HG02840 (cell line): ENCODE results near the gene TRAK2.
"Not testable (repeated sequence)": the region's sequence is repeated elsewhere in the genome, so short reads cannot be mapped to it uniquely, and the experiment has no call there.

Source experiments
- ATAC-seq: cut with Tn5 transposase; IDR thresholded peaks from one replicate; pipeline ENCODE4 v1.9.1; 2021; ENCODE audit warnings: mild to moderate bottlenecking, moderate library complexity, moderate number of reproducible peaks; ENCODE audit not compliant: unreplicated experiment, low FRiP score

Gene TRAK2

DNA sequence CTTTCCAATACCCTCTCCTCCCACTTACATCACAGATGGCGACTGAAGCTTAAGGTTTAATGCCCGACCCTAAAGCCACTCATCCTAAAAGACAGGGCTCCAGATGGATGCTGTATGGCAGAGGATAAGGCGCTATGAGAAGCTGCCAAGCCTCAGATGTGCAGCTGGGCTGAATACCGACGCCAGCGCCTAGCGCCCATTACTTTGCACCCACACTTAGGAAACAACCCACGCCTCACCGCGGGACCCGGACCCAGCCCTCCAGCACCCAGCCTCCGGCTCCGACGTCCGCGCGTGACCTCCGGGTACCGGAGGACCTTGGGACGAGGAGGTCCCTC is 335 bp downstream of the TRAK2 start:
- ATAC-seq = peak; percentile 30

DNA sequence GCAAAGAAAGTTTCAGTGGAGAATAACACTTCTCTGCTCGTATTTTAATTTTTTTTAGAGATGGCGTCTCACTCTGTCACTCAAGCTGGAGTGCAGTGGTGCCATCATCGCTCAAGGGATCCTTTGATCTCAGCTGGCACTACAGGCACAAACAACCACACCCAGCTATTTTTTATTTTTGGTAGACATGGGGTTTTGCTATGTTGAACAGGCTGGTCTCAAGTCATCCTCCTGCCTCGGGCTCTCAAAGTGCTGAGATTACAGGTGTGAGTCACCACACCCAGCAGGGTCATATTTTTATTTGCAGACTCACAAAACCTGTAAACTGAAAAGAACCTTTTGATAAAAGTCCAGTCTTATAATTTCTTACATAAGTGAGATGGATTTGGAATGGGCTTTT is 2.6 kb downstream of the TRAK2 start:
- no peak for ATAC-seq

DNA sequence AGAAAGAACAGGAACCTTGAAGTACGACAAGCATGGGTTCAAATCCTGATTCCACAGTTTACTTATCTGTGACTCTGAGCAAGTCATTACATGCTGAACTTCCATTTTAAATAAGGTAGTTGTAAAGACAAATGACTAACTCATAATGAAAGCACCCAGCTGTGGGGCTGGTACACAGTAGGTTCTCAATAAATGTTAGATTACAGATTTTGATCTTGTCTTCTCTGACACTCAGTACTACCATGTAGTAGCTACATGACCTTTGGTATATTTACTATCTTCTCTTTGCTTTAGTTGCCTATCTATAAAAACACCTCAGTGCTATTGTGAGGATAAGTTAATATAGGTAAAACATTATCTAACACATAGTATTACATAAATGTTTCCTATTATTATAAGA is 3.2 kb downstream of the TRAK2 start:
- no peak for ATAC-seq

DNA sequence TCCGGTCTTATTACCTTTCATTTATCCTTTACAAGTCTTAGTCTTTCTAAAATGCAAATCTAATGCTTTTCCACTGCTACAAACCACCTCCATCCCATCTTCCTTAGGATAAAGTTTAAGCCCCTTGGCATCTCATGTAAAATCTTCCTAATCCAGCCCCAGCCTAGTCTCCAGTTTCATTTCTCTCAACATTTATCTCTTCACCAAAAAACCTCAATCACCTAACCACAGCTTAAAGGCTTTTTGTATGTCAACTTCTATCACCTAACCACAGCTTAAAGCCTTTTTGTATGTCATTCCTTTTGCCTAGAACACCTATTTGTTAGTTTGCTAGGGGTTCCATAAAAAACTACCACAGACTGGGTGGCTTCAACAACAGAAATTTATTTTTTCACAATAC is 4.2 kb downstream of the TRAK2 start:
- no peak for ATAC-seq

DNA sequence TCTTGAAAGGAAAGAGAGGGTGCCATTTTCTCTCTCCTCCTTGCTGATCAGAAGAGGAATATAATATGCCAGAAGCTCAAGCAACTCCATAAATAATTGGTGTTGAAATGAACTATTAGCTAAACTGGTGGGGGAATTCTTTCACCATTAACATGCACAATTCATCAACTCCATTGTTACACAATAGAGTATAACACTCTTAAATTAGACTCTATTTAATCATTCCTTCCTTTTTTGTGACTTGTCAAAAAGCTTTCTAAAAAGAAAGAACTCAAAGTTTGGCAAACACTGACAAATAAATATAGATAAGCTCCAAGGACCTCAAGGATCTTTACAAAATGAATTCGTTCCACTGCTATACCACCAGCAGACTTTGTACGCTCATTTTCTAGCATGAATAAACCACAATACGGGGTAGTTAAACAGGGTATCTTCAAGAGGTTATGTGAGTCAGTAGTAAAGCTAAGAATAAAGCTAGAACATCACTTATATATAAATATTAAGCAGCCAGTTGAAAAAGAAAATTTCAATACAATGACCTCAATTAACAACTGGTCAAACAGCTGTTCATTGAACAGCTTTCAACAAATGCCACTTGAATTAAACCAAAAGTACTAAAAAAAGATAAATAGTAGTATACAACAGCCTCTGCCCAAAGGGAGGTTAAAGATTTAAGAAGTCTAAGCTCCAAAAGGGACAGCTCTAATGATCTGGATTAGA is 6.4 kb downstream of the TRAK2 start:
- no peak for ATAC-seq

DNA sequence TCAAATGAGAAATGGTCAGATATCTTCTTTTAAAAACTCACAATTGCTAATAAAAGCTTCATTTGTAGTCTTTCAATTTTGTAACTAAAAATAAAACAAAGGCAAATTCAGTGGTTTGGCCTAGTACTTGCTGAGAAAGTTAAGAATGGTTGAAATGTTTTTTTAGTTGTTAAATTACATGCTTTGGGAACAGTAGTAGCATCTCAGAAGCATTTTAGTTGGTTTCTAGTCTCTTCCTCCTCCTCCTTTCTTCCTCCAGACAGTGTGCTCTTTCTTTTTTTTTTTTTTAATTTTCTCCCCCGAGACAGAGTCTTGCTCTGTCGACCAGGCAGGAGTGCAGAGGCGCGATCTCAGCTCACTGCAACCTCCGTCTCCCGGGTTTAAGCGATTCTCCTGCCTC is 9.8 kb downstream of the TRAK2 start:
- no peak for ATAC-seq

DNA sequence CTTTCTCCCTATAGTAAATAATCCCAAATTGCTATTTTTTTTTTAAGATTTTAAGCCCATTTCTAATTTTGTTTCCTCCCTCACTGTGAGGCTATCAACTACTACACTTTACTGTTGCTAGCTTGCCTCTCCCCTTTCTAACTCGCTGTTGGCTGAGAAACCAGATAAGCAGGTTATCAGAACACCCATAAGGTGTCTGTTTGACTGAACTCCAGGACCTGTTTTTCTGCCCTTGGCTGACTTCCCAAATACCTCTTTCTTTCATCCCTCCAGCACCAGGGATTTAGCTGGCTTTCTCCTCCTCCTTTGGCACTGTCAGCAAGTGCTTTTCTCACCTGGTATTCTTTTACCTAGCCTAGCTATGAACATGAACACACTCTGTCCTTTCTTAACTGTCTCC is 11.1 kb downstream of the TRAK2 start:
- ATAC-seq = no peak

DNA sequence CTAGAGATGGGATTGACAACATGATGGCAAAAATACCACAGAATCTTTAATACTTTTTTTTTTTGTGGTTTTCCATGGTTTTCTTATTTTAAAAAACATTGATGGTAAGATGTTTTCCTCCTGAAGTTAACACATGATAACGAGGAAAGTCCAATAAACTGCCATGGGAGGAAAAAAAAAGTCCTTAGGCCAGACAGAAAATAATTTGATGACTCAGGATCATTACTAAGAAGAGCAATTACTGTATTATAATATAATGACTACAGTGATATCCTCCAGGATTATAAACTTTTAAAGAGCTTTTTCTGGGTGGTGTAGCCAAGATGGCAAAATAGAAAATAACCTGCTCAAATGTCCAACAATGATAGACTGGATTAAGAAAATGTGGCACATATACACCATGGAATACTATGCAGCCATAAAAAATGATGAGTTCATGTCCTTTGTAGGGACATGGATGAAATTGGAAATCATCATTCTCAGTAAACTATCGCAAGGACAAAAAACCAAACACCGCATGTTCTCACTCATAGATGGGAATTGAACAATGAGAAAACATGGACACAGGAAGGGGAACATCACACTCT is 11.8 kb downstream of the TRAK2 start:
- ATAC-seq = not testable (repeated sequence)

DNA sequence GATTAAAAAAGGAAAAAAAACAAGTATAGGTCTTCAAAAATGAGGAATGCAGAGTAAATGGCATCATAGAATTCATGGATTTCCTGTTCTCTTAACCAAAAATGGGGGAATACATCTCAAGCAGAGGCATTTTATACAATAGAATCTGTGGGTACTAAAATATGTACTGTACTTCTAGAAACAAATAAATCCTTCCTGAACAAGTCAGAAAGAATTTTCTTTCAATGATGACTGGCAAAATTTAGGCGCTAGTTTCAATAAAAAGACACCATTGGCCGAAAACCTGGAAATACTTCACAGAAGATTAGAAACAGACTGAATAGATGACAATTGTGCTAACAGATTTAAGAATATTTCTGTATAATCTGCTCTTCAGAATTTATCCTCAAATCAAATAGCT is 15.1 kb downstream of the TRAK2 start:
- no peak for ATAC-seq

DNA sequence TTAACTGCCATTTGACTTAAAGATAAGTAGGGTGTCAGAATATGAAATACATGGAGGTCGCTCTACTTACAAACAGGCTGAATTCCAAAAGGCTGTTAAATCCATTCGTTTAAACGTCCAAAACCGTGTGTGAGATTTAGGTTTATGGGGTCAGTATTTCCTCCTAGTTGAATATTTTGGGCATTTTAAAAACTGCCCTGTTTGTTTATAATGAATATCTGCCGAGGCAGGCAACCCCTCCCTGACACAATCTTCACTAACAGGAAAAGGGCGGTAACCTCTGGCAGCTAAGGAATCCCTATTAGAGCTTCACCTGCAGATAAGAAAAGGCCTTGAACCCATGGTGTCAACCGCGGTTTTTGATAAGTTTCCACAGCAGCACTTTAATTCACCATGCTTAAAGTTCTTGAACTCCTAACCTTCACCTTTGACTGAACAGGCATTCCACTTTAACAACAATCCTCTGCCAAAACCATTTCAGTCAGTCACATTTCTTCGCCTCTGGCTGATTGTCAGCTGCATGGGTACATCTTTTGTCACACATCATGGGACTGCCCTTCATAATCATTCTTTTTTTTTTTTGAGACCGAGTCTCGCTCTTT is 17.8 kb downstream of the TRAK2 start:
- ATAC-seq = no peak

DNA sequence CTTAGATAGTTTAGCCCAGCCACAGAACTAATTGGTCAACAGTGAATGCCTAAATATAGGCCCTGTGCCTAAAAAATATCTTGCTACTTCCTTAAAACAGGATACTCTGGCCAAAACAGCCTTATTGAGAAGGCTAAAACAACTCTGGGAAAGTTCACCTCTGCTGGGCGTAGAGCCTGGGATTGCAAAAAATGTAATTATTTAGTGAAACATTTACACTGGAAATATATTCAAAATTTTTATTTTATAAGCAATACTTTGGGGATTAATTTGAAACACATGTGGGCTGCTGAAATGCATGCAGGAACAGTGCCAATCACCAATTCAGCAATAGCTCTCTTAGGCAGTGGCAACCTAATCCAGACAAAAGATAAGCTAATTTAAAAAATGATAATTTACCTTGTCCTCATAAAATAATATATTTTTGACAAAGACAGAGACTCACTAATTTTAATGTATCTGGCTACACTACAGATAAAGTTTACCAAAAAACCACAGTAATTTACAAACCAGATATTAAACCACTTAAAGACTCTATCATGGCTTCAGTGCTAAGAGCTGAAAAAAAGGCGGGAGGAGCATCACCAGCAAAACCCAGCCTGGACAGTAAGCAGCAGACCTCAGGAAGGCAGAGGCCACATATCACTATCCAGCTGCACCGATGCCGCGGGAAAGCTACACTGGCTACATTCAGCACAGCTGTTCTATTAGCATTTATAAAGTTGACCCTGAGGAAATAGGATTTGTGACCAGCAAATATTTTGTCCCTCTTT is 18.5 kb downstream of the TRAK2 start:
- ATAC-seq = no peak

DNA sequence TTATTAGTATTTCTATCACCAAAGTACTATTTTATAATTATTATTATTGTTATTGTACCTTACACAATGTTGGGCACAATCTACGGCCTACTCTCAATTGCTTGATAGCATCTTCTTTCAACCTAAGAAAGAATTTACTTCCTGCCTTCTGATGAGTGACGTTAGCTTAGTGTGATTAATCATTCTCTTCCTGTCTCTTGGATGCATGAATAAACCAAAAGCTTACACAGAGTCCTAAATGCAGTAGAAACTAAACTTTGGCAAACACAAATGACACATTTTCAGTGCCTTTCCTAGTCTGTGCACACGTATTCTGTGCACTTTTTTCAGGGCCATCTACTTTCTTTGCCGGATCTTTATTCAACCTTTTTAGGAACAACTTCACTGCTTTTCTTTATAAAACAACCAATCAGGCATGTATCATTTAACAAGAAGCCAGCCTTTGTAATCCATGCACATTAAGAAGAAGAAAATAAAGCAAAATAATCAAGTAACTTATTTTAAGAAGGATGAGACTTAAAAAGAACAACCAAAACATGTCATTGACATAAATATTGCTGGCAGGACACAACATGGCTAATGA is 19.1 kb downstream of the TRAK2 start:
- no peak for ATAC-seq

DNA sequence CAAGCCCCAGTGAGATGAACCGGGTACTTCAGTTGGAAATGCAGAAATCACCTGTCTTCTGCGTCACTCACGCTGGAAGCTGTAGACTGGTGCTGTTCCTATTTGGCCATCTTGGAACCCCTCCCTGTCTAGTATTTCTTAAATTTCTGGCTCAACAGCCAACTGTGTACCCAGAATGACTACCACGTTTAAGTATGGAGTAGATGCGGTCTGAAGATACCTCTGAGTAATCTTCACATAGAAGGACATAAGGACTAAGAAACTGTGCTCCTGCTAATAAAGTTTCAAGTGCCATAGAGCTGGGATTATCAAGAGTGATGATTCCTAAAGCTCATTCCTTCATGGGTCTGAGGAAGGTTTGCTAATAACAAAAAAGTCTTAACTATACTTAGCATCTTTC is 20.4 kb downstream of the TRAK2 start:
- ATAC-seq = no peak

DNA sequence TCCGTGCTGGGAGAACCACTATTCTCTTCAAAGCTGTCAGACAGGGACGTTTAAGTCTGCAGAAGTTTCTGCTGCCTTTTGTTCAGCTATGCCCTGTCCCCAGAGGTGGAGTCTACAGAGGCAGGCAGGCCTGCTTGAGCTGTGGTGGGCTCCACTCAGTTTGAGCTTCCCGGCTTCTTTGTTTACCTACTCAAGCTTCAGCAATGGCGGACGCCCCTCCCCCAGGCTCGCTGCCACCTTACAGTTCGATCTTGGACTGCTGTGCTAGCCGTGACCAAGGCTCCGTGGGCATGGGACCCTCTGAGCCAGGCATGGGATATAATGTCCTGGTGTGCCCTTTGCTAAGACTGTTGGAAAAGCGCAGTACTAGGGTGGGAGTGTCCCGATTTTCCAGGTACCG is 20.9 kb downstream of the TRAK2 start:
- ATAC-seq = not testable (repeated sequence)

DNA sequence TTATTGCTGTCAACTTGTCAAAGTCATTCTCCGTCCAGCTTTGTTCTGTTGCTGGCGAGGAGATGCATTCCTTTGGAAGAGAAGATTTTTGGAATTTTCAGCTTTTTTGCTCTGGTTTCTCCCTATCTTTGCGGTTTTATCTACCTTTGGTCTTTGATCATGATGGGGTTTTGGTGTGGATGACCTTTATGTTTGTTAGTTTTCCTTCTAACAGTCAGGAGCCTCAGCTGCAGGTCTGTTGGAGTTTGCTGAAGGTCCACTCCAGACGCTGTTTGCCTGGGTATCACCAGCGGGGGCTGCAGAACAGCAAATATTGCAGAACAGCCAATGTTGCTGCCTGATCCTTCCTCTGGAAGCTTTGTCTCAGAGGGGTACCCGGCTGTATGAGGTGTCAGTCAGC is 21.4 kb downstream of the TRAK2 start:
- not testable (repeated sequence) for ATAC-seq

DNA sequence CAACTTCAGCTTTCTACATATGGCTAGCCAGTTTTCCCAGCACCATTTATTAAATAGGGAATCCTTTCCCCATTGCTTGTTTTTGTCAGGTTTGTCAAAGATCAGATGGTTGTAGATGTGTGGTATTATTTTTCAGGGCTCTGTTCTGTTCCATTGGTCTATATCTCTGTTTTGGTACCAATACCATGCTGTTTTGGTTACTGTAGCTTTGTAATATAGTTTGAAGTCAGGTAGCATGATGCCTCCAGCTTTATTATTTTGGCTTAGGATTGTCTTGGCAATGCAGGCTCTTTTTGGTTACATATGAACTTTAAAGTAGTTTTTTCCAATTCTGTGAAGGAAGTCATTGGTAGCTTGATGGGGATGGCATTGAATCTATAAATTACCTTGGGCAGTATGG is 22.9 kb downstream of the TRAK2 start:
- not testable (repeated sequence) for ATAC-seq

DNA sequence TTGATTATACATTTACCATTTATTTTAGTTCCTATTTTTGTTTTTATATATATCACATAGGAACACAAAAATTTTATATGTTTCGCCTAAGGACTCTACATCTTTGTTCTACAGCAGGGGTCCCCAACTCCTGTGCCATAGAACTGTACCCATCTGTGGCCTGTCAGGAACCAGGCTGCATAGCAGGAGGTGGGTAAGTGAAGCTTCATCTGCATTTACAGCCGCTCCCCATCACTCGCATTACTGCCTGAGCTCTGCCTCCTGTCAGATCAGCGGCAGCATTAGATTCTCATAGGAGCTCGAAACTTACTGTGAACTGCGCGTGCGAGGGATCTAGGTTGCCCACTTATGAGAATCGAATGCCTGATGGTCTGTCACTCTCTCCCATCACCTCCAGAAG is 25.3 kb downstream of the TRAK2 start:
- ATAC-seq = no peak

DNA sequence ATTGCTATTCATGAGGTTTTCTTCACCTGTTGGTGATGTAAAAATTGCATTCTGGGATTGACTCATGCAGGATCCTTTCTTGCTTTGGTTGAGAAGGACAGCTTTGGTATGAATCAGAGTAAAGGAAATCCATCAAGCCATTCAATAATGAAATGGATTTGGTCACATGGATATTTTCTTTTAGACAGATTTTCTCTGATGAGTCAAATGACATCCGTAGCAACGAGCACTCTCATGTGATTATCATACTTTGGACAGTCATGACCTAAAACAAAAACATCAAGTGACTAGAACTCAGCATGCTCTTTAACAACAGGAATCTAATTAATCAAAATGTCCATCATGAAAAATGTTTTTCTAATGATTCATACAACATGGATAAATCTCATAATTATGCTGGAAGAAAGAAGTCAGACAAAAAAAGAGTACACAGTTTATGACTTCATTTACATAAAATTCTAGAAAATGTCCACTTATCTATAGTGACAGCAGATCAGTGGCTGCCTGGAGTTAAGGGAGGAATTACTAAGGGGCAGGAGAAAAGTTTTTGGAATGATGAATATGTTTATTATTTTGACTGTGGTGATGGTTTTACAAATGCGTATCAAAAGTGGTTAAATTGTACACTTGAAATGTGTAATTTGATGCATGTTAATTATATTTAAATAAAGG is 30.7 kb downstream of the TRAK2 start:
- ATAC-seq = no peak

DNA sequence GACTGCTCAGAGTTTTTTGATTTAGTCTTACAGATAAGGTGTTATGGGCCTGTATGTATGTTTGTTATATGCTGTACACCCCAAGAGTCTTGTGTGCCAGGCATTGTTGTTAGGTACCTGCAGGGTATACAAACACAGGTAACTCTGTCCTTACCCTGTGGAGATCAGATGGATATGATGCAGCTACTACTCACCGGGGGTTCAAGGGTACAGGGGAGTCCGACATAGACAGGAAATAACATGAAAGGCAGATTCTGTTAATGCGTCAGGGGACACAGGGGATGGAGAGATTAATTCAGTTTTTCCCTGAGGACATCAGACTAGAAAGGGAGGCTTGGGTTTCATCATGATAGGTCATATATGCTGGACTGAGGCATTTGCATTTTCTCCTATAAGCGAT is 31.3 kb downstream of the TRAK2 start:
- no peak for ATAC-seq

DNA sequence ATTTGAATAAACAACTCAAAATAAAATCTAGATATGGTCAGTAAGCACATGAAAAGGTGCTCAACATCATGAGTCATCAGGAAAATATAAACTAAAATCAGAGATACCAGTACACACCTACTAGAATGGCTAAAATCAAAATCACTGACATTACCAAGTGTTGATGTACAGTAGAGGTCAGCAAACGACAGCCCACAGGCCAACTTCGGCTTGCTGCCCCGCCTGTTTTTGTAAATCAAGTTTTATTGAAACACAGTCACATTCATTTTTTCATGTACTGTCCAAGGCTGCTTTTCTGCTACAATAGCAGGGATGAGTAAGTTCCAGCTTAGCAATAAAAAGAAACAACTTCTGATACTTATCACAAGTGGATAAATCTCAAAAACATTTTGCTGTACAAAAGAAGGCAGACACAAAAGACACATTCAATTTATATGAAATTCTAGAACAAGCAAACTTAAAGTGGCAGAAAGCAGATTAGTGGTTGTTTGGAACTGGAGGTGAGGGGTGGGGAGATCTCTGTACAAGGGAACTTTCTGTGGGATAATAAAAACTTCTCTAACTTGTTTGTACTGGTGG is 32.1 kb downstream of the TRAK2 start:
- ATAC-seq = no peak
